ENCODE data around the gene ZNF474.

DNA sequence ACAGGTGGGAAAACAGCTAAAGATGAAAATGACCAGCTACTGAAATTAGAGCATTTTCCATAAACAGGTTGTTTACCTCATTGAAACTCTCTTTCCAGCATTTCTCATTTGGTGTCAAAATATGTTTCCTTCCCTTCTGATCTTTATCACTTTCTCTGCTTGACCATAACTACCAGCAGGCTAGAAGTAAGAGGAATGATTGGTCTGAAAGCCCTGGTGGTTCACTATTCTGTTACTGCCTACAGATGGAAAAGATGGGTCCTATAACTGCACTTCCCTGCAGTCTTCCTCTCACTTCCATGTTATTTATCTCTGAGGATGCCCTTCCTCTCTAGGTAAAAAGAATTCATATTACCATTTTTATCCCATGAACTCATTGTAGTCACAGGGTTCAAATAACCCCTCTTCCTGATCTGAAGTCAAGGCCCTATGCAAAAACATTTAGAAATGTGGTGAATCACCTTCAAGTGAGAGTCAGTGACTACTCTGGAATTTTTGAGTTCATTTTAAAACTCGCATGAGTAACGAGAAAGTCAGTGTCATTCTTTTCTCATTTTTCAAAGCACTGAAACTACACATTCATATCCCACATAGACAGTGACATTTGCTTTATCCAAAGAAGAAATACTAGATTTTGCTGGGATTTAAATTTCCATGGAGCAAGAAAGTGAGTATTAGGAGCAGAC lies 51.7 kb downstream of the ZNF474 start:
- TF ChIP-seq, protein P1, sequence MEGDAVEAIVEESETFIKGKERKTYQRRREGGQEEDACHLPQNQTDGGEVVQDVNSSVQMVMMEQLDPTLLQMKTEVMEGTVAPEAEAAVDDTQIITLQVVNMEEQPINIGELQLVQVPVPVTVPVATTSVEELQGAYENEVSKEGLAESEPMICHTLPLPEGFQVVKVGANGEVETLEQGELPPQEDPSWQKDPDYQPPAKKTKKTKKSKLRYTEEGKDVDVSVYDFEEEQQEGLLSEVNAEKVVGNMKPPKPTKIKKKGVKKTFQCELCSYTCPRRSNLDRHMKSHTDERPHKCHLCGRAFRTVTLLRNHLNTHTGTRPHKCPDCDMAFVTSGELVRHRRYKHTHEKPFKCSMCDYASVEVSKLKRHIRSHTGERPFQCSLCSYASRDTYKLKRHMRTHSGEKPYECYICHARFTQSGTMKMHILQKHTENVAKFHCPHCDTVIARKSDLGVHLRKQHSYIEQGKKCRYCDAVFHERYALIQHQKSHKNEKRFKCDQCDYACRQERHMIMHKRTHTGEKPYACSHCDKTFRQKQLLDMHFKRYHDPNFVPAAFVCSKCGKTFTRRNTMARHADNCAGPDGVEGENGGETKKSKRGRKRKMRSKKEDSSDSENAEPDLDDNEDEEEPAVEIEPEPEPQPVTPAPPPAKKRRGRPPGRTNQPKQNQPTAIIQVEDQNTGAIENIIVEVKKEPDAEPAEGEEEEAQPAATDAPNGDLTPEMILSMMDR (IDR thresholded peaks at IDR 0.05) = no peak
- TF ChIP-seq POLR2A (IDR thresholded peaks at IDR 0.05) = no peak
- TF ChIP-seq EP300 (IDR thresholded peaks at IDR 0.05) = no peak

All from ovary (tissue), 3 donors.